Uterus (tissue), 2 donors: ENCODE measurements around the gene NEB.

Experiments used
- POLR2A ChIP-seq, 2 donors: fragments of 450-650 bp; IDR thresholded peaks; one replicate each; pipeline ENCODE4 v1.6.1; 2016; ENCODE audit warnings: antibody characterized with exemption in 2 of 2, mild to moderate bottlenecking in 1 of 2, moderate library complexity in 1 of 2
- TF ChIP-seq, protein P1 (sequence below), 4 experiments: fragments of 200-600 bp in 2 of 4; fragments of 450-650 bp in 2 of 4; sonication (generic) in 2 of 4; IDR thresholded peaks; one replicate each; pipeline ENCODE4 v1.5.1; 2016 to 2019; ENCODE audit warnings: antibody characterized with exemption in 4 of 4, mild to moderate bottlenecking in 2 of 4, moderate library complexity in 1 of 4

GRCh38 chr2:151470556-151470955 is 263.7 kb downstream of the NEB start:
- TF ChIP-seq, protein P1, sequence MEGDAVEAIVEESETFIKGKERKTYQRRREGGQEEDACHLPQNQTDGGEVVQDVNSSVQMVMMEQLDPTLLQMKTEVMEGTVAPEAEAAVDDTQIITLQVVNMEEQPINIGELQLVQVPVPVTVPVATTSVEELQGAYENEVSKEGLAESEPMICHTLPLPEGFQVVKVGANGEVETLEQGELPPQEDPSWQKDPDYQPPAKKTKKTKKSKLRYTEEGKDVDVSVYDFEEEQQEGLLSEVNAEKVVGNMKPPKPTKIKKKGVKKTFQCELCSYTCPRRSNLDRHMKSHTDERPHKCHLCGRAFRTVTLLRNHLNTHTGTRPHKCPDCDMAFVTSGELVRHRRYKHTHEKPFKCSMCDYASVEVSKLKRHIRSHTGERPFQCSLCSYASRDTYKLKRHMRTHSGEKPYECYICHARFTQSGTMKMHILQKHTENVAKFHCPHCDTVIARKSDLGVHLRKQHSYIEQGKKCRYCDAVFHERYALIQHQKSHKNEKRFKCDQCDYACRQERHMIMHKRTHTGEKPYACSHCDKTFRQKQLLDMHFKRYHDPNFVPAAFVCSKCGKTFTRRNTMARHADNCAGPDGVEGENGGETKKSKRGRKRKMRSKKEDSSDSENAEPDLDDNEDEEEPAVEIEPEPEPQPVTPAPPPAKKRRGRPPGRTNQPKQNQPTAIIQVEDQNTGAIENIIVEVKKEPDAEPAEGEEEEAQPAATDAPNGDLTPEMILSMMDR (IDR thresholded peaks at IDR 0.05) = no peak
- no peak for TF ChIP-seq POLR2A (IDR thresholded peaks at IDR 0.05)
